H1 (cell line): ENCODE measurements around the gene TOM1L2.

ENCODE experiments used
- EZH2 ChIP-seq: fragments of 200-600 bp; sonication (generic); IDR thresholded peaks from 2 replicates; pipeline ENCODE4 v1.7.1; 2012; ENCODE audit warnings: low read depth, mild to moderate bottlenecking, moderate library complexity, low read length, inconsistent platforms; ENCODE audit not compliant: severe bottlenecking
- GABPA ChIP-seq: IDR thresholded peaks from 2 replicates; pipeline ENCODE4 v1.6.1; 2011; ENCODE audit warnings: mild to moderate bottlenecking, low read length, moderate library complexity, borderline replicate concordance; ENCODE audit not compliant: insufficient read depth
- HDAC2 ChIP-seq, 2 experiments: fragments of 300-600 bp in 1 of 2; sonication (generic) in 1 of 2; IDR thresholded peaks; 2 replicates each; pipeline ENCODE4 v1.6.1; 2011 to 2012; ENCODE audit warnings: low read depth in 2 of 2, low read length in 2 of 2, mild to moderate bottlenecking in 2 of 2, moderate library complexity in 2 of 2, borderline replicate concordance in 1 of 2, inconsistent platforms in 1 of 2
- POLR2A ChIP-seq, 2 experiments: IDR thresholded peaks; 1 replicate in 1 of 2; 2 replicates in 1 of 2; pipeline ENCODE4 v1.6.1; 2011; ENCODE audit warnings: low read depth in 2 of 2, low read length in 2 of 2, mild to moderate bottlenecking in 2 of 2; ENCODE audit errors: control extremely low read depth in 1 of 2
- SP1 ChIP-seq: IDR thresholded peaks from 2 replicates; pipeline ENCODE4 v1.6.1; 2011; ENCODE audit warnings: low read depth, low read length
- TBP ChIP-seq: IDR thresholded peaks from 2 replicates; pipeline ENCODE4 v1.6.1; 2011; ENCODE audit warnings: low read depth, low read length, improper control_type of control experiment
- TF ChIP-seq, protein P1 (sequence below), 3 experiments: IDR thresholded peaks; 1 replicate in 2 of 3; 2 replicates in 1 of 3; pipeline versions ENCODE4 v1.5.1 to v1.6.1; 2011; ENCODE audit warnings: low read length in 3 of 3, mild to moderate bottlenecking in 3 of 3, inconsistent platforms in 2 of 3, low read depth in 1 of 3, moderate library complexity in 1 of 3; ENCODE audit not compliant: insufficient read depth in 1 of 3; ENCODE audit errors: control extremely low read depth in 1 of 3

GRCh38 chr17:17837380-17837821 lies 134.8 kb downstream of the TOM1L2 start:
- TF ChIP-seq EZH2 = no peak
- no peak for TF ChIP-seq POLR2A (IDR thresholded peaks at IDR 0.05; ENCODE audit: control extremely low read depth in 1 of 2, low read depth in 2 of 2, low read length in 2 of 2)
- TF ChIP-seq TBP = no peak
- no peak for TF ChIP-seq HDAC2 (IDR thresholded peaks at IDR 0.05; ENCODE audit: borderline replicate concordance in 1 of 2, low read depth in 2 of 2, low read length in 2 of 2)
- TF ChIP-seq, protein P1, sequence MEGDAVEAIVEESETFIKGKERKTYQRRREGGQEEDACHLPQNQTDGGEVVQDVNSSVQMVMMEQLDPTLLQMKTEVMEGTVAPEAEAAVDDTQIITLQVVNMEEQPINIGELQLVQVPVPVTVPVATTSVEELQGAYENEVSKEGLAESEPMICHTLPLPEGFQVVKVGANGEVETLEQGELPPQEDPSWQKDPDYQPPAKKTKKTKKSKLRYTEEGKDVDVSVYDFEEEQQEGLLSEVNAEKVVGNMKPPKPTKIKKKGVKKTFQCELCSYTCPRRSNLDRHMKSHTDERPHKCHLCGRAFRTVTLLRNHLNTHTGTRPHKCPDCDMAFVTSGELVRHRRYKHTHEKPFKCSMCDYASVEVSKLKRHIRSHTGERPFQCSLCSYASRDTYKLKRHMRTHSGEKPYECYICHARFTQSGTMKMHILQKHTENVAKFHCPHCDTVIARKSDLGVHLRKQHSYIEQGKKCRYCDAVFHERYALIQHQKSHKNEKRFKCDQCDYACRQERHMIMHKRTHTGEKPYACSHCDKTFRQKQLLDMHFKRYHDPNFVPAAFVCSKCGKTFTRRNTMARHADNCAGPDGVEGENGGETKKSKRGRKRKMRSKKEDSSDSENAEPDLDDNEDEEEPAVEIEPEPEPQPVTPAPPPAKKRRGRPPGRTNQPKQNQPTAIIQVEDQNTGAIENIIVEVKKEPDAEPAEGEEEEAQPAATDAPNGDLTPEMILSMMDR (IDR thresholded peaks at IDR 0.05; ENCODE audit: control extremely low read depth in 1 of 3, insufficient read depth in 1 of 3, low read depth in 1 of 3, low read length in 3 of 3) = no peak
- TF ChIP-seq GABPA = no peak
- TF ChIP-seq SP1 = no peak
